MM.1S (cell line): ENCODE measurements around the gene ACBD6.

Experiments
- CTCF ChIP-seq: fragments of 300-600 bp; sonication (generic); IDR thresholded peaks from 2 replicates; pipeline ENCODE4 v1.5.1; 2016; ENCODE audit warnings: antibody characterized with exemption, low read length, mixed read lengths
- EZH2 ChIP-seq: fragments of 300-600 bp; sonication (generic); optimal IDR thresholded peaks from 2 replicates; pipeline ENCODE3; 2017; ENCODE audit warnings: low read depth, mild to moderate bottlenecking, antibody characterized with exemption, low read length, mixed read lengths
- EZH2phosphoT487 ChIP-seq: fragments of 300-600 bp; sonication (generic); IDR thresholded peaks from 2 replicates; pipeline ENCODE4 v1.6.1; 2018; ENCODE audit warnings: antibody characterized with exemption, low read length

DNA sequence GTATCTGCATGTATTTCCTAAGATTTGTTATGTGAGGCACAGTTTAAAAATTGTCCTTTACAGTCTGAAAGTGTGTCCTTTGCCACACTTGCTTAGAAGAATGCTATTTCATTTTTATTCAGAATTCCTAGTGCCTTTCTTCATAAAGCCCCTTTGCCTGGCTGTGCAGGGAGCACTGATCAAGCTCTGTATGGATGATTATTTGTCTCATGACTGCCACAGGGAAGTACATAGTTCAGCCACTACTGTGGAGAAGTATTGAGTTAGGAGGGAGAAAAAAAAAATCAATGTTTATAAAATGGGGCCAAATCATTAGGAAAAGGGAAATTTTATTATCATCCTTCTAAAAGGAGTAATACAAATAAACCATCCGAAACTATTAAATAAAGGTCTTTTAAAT, 220.9 kb downstream of the ACBD6 start:
- TF ChIP-seq CTCF, result no peak
- no peak for TF ChIP-seq EZH2
- TF ChIP-seq EZH2phosphoT487, result no peak
